ENCODE measurements around the gene CASK.
A peak's percentile ranks its signal among the peaks of the same experiment; 100 is the strongest.

CASK gene

DNA sequence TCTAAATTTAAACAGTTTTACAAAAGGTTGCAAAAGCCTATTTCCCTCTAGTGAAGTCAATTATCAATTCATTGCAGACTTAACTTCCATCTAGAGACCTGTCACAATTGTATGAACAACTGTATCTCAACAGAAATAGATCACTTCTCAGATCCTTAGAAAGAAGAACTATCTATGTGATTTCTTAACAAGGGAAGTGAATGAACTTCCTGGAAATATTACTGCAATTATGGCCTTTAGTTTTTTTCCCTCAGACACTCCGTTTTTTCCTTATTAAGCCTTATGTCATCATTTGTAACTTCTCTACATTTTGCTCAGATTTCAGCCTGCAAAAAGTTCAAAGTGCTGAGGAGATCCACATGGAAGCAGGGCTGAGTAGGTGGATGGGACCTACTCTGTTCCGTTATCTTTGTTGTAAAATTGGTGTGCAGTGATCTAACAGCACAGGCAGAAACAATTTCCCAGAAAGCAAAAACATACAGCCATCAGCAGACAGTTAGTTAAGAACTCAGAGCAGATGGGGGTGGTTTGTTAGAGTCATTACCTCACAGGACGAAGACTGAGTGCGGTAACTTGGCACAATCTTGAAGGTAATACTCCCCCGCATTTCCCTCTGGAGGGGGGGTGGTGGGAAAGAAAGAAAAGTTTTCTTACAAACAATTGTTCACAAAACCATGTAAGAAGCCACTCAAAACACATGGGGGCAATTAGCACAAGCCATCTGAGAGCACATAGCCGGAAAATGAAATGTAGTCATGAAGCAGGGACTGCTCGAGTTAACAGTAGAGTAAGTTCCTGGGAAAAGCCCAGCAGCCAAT, 363.9 kb downstream of the CASK start:
- H3K27ac Mint-ChIP-seq = peak overlapping the region in 1 of 2 donors; percentile 65
- H3K4me3 Mint-ChIP-seq = no peak overlapping the region
- peaks cover 14 to 20% of the 10 kb centered on the region in 2 donors for H3K4me1 Mint-ChIP-seq (ENCODE audit: low read depth in 2 of 2)
- H3K27me3 Mint-ChIP-seq = no peaks in the 10 kb centered on the region
- DNase-seq = no peak
- peaks cover 3% of the 10 kb centered on the region for H3K36me3 Mint-ChIP-seq (ENCODE audit: insufficient read depth)
- H3K9me3 Mint-ChIP-seq = no peaks in the 10 kb centered on the region
- no peak for ATAC-seq (replicated peaks)

DNA sequence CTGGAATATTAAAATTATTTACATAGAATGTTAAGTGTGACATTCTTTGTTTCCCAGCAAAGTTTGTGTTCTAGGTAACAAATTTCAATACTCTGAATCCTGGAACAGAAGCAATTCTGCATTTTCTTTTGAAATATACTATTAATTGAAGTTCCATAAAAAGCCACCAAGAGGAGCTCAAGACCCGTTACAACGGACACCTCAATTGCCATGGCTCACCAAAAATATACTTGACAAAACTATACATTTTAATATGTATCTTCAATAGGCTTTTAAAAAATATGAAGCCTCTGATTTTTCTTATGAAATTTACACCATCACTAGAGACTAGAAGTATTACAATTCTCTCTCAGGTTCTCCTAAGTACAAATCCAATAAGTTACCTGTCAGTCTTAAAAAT, 364.8 kb downstream of the CASK start:
- Mint-ChIP-seq H3K27me3 (no peaks in the 10 kb centered on the region), H3K27ac (peak overlapping the region in 1 of 2 donors; percentile 65), H3K36me3 (ENCODE audit: insufficient read depth) (peaks cover 3% of the 10 kb centered on the region), H3K4me3 (no peak overlapping the region), H3K9me3 (no peaks in the 10 kb centered on the region), H3K4me1 (ENCODE audit: low read depth in 2 of 2) (peaks cover 14 to 16% of the 10 kb centered on the region in 2 donors)
- DNase-seq (no peak), ATAC-seq (replicated peaks) (no peak)

DNA sequence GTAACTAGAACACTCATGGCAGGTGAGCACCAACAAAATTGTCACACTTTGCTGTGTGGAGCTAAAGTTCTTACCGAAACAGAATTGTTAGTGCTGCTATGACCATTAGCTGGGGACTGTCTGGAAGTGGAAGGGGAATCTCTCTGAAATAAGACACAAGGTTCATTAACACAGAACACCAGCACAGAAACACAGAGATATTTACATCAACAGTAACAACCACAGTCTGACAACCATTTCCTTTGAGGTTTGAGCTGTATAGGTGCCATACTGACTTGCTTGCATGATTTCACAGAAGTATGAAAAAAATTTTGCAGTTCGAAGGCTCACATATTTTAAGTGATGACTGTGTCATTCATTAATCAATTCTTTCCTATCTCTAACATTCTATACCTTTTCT, 366.4 kb downstream of the CASK start:
- DNase-seq (peak; percentile 1 to 18 (median 8)), ATAC-seq (replicated peaks) (peak; percentile 80)
- H3K27ac Mint-ChIP-seq = peak overlapping the region; percentile 35 to 83
- H3K36me3 Mint-ChIP-seq (ENCODE audit: insufficient read depth) = peaks cover 6% of the 10 kb centered on the region
- peak overlapping the region in 1 of 2 donors; percentile 6 for H3K4me3 Mint-ChIP-seq
- H3K9me3 Mint-ChIP-seq = no peaks in the 10 kb centered on the region
- H3K27me3 Mint-ChIP-seq = no peaks in the 10 kb centered on the region
- peaks cover 13% of the 10 kb centered on the region in 2 donors for H3K4me1 Mint-ChIP-seq (ENCODE audit: low read depth in 2 of 2)

DNA sequence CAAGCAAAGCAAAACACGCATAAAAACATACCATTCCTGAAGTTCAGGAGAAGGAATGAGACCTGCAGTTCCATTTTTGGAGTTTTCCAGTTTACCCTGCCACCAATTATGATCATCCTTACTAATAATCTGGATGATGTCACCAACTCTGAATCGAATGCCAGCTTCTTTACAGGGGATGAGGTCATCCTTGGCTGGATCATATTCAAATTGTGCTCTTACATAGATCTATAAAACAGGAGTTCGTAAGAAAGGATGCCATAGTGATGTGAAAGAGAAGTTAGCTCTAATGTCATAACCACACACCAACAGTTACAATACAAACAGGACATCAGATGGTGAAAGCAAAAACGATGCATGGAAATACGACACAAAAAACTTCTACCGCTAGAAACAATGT, 369.7 kb downstream of the CASK start:
- ATAC-seq (replicated peaks) (no peak), DNase-seq (no peak)
- Mint-ChIP-seq H3K9me3 (no peaks in the 10 kb centered on the region), H3K36me3 (ENCODE audit: insufficient read depth) (peaks cover 13% of the 10 kb centered on the region), H3K27me3 (no peaks in the 10 kb centered on the region), H3K27ac (no peak overlapping the region), H3K4me1 (ENCODE audit: low read depth in 2 of 2) (peaks cover 8 to 9% of the 10 kb centered on the region in 2 donors), H3K4me3 (no peak overlapping the region)

DNA sequence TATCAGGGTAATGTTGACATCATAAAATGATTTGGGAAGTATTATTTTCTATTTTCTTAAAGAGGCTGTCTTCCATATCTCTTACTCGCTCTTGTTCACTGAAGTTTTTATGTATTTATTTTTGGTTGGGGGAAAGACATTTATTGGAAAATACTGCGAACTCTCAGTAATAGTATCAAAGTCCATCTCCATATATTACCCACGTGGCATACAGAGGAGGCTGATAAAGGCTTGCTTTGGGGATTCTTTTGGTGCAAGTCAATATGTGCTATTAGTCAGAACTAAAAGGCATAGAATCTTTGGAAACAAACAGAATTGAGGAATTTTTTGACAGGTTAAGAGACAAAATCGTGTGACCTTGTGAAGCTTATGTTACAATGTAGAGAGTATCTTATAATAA, 374.9 kb downstream of the CASK start:
- no peaks in the 10 kb centered on the region for H3K27me3 Mint-ChIP-seq
- no peak overlapping the region for H3K27ac Mint-ChIP-seq
- H3K4me3 Mint-ChIP-seq = no peak overlapping the region
- H3K36me3 Mint-ChIP-seq (ENCODE audit: insufficient read depth) = peaks cover 12% of the 10 kb centered on the region
- no peaks in the 10 kb centered on the region for H3K9me3 Mint-ChIP-seq
- ATAC-seq (replicated peaks) = no peak
- H3K4me1 Mint-ChIP-seq (ENCODE audit: low read depth in 2 of 2) = no peaks in the 10 kb centered on the region
- no peak for DNase-seq

DNA sequence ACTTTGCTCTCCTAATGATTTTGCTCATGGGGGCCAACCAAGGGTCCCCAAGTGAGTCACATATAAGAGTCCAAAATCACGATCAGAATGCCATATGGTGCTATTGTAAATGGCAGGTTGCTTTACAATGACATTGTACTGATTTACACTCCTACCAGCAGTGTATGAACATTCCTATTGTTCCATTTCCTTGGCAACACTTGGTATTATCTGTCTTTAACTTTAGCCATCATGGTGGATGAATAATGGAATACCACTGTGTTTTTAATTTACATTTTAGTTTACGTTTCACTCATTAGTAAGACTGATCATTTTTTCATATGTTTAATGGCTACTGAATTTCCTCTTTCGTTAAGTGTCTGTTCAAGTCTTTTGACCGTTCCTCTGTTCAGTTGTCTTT, 379.7 kb downstream of the CASK start:
- Mint-ChIP-seq H3K4me1 (ENCODE audit: low read depth in 2 of 2) (no peaks in the 10 kb centered on the region), H3K4me3 (no peak overlapping the region), H3K9me3 (no peaks in the 10 kb centered on the region), H3K36me3 (ENCODE audit: insufficient read depth) (peaks cover 10% of the 10 kb centered on the region), H3K27ac (no peak overlapping the region), H3K27me3 (no peaks in the 10 kb centered on the region)
- no peak for DNase-seq
- ATAC-seq (replicated peaks) = no peak

DNA sequence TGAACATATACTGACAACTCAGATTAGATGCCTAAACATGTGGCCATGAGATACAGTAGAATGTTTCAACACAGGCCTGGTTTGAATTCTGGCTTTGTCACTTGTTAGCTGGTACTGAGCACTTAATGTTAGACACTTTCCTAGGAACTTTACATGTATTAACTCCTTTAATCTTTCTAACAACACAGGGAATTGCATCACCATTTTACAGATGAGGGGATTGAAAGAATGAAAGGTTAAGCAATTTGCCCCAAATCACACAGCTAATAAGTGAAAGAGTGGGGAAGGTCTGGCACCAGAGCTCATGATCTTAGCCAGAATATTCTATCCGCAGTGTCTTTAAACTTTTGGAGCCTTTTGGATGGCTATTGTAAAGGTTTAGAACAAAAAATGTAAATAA, 380.3 kb downstream of the CASK start:
- H3K4me3 Mint-ChIP-seq = no peak overlapping the region
- no peaks in the 10 kb centered on the region for H3K9me3 Mint-ChIP-seq
- DNase-seq = no peak
- no peak overlapping the region for H3K27ac Mint-ChIP-seq
- no peaks in the 10 kb centered on the region for H3K4me1 Mint-ChIP-seq (ENCODE audit: low read depth in 2 of 2)
- no peak for ATAC-seq (replicated peaks)
- no peaks in the 10 kb centered on the region for H3K27me3 Mint-ChIP-seq
- peaks cover 10% of the 10 kb centered on the region for H3K36me3 Mint-ChIP-seq (ENCODE audit: insufficient read depth)

DNA sequence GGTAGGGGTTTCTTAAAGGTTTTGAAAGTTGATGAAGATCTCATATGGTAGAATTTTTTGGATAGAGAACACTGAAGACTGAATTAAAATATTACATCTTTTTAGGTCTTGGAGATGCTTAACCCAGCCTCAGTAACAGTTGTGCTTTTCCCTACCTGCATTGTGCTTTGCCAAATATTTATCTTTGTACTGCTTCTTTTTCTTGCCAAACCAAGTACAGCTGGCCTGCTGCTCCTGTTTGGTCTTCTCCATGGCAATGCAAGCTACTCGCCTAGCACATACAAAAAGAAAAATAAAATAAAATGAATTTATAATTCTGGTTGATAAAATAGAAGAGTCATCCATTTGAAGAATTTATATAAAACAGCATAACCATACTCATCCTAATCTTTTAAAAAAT, 380.8 kb downstream of the CASK start:
- Mint-ChIP-seq H3K4me1 (ENCODE audit: low read depth in 2 of 2) (no peaks in the 10 kb centered on the region), H3K36me3 (ENCODE audit: insufficient read depth) (peaks cover 10% of the 10 kb centered on the region), H3K9me3 (no peaks in the 10 kb centered on the region), H3K27ac (no peak overlapping the region), H3K4me3 (no peak overlapping the region), H3K27me3 (no peaks in the 10 kb centered on the region)
- DNase-seq (no peak), ATAC-seq (replicated peaks) (no peak)

DNA sequence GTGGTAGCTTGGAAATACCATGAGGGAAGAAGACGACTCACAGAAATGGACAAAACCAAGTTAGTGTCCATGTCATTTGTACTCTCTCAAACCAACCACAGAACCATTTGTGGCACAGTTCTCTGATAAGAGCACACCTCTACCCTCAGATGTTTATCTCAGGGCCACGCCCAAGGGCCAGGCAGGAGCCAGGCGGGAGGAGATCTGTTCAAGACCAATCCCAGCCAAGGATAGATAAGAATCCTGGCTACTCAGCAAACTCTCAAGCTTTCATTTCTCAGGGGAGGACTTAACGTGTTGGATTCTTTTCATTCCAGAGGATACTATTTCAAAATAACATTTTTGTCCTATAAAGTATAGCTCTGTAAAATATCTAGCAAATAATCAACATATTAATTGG, 381.2 kb downstream of the CASK start:
- H3K27me3 Mint-ChIP-seq = no peaks in the 10 kb centered on the region
- no peaks in the 10 kb centered on the region for H3K4me1 Mint-ChIP-seq (ENCODE audit: low read depth in 2 of 2)
- no peak for ATAC-seq (replicated peaks)
- H3K9me3 Mint-ChIP-seq = no peaks in the 10 kb centered on the region
- no peak for DNase-seq
- no peak overlapping the region for H3K4me3 Mint-ChIP-seq
- peaks cover 10% of the 10 kb centered on the region for H3K36me3 Mint-ChIP-seq (ENCODE audit: insufficient read depth)
- no peak overlapping the region for H3K27ac Mint-ChIP-seq

DNA sequence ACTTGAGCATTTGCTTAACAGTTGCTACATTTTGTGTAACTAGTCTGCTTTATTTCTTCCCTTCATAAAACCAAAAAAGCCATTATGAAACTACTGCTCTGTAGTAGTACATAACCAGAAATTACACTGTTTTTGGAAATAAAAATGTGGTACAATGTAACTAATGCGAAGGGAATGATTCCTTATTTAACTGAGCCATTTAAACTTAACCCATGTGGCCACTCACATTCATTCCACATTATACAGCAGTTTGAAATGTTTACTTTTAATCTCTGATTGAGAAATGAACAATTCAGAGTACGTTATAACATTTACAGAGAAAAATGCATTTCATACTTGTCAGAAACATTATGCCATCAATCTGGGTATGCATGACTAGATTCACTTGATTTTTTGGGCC, 382.0 kb downstream of the CASK start:
- Mint-ChIP-seq H3K9me3 (no peaks in the 10 kb centered on the region), H3K36me3 (ENCODE audit: insufficient read depth) (peaks cover 10% of the 10 kb centered on the region), H3K27me3 (no peaks in the 10 kb centered on the region), H3K4me3 (no peak overlapping the region), H3K27ac (no peak overlapping the region), H3K4me1 (ENCODE audit: low read depth in 2 of 2) (no peaks in the 10 kb centered on the region)
- ATAC-seq (replicated peaks) = no peak
- DNase-seq = no peak

DNA sequence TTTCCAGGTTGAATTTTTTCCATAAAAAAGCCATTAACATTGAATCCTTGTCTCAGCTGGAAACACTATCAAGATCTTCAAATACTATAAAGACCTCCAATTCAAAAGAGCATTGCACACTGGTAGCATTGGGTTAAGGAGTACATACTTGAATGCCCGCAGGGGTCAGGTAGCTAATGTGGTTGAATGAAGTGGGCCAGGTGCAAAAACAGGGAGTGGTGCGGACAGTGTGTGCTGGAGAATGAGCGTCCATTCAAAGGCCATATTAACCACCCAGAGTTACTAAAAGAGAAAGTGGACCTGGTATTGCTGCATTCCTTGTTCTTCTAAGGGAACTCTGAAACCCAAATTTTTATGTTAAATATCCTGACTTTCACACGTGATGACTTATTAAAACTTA, 384.6 kb downstream of the CASK start:
- DNase-seq (no peak), ATAC-seq (replicated peaks) (no peak)
- H3K9me3 Mint-ChIP-seq = no peaks in the 10 kb centered on the region
- no peak overlapping the region for H3K27ac Mint-ChIP-seq
- H3K27me3 Mint-ChIP-seq = no peaks in the 10 kb centered on the region
- peaks cover 8% of the 10 kb centered on the region for H3K36me3 Mint-ChIP-seq (ENCODE audit: insufficient read depth)
- no peak overlapping the region for H3K4me3 Mint-ChIP-seq
- no peaks in the 10 kb centered on the region for H3K4me1 Mint-ChIP-seq (ENCODE audit: low read depth in 2 of 2)

DNA sequence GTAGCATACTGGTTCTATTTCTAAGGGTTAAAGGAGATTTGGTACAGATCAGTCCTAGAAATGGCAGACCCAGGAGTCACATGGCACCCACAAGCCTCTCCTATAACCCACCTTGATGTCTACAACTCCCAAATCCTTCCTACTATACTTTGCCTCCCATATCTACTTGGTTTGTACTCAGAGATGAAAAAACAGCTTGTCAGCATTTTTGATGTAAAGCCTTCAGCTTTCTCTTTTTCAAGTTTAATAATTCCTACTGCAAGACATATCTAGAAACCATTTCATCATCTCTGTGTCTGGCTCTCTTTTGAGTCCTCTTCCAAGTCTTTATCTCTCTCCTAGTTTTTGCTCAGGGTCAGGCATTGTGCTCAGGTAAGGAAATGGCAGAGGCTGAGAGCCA, 393.3 kb downstream of the CASK start:
- H3K4me1 Mint-ChIP-seq (ENCODE audit: low read depth in 2 of 2) = peaks cover 7 to 8% of the 10 kb centered on the region in 2 donors
- DNase-seq = no peak
- H3K27ac Mint-ChIP-seq = no peak overlapping the region
- ATAC-seq (replicated peaks) = no peak
- H3K4me3 Mint-ChIP-seq = no peak overlapping the region
- H3K36me3 Mint-ChIP-seq (ENCODE audit: insufficient read depth) = peaks cover 27% of the 10 kb centered on the region
- no peaks in the 10 kb centered on the region for H3K27me3 Mint-ChIP-seq
- H3K9me3 Mint-ChIP-seq = no peaks in the 10 kb centered on the region

DNA sequence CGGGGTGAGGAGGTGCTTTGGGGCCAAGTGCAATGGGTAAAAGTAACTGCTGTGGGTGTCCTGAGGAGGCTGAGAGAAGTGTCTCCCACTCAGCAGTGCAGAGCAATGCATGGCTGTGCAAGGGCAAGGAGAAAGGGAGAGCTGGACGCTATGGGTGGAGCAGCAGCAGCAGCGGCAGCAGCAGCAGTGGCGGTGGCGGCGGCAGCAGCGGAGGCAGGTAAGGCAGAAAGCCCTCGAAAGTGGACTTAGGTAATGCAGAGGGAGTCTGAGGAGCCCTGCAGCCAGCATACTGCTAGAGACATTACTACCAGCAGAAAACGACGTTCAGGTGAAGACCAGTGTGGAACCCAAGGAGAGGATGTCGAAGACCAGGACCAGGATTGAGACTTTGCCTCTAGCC, 394.1 kb downstream of the CASK start:
- H3K27ac Mint-ChIP-seq = no peak overlapping the region
- no peaks in the 10 kb centered on the region for H3K27me3 Mint-ChIP-seq
- DNase-seq = no peak
- H3K36me3 Mint-ChIP-seq (ENCODE audit: insufficient read depth) = peaks cover 30% of the 10 kb centered on the region
- H3K4me3 Mint-ChIP-seq = no peak overlapping the region
- no peaks in the 10 kb centered on the region for H3K9me3 Mint-ChIP-seq
- peaks cover 7 to 11% of the 10 kb centered on the region in 2 donors for H3K4me1 Mint-ChIP-seq (ENCODE audit: low read depth in 2 of 2)
- ATAC-seq (replicated peaks) = no peak

DNA sequence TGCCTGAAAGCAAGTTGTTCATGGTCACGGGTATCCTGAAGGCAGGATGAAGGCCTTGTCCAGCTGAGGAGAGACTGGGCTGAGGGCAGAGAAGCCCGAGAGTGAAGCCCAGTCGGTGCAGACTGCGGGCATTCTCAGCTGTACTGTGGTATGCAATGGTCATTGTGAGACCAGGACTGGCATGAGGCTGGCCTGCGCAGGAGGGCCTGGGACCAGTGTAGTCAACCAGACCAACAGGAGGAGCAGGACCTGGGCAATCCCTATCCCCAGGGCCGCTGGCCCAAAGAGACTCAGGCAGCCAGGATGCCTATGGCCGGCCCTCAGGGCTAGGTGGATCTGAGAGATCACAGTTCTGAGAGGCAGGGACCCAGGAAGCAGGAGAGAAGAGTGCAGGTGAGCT, 394.6 kb downstream of the CASK start:
- no peak overlapping the region for H3K4me3 Mint-ChIP-seq
- no peaks in the 10 kb centered on the region for H3K9me3 Mint-ChIP-seq
- peaks cover 33% of the 10 kb centered on the region for H3K36me3 Mint-ChIP-seq (ENCODE audit: insufficient read depth)
- peaks cover 7 to 11% of the 10 kb centered on the region in 2 donors for H3K4me1 Mint-ChIP-seq (ENCODE audit: low read depth in 2 of 2)
- H3K27ac Mint-ChIP-seq = no peak overlapping the region
- no peaks in the 10 kb centered on the region for H3K27me3 Mint-ChIP-seq
- ATAC-seq (replicated peaks) = no peak
- no peak for DNase-seq

Measured in effector memory CD8-positive, alpha-beta T cell (primary cell).